Stimulated activated CD8-positive, alpha-beta memory T cell treated with anti-CD3 and anti-CD28 coated beads, Interleukin-15, amount 100 ng/mL, for 24 hours (primary cell): Measurements from ENCODE around the gene PIWIL4.
"Not testable (repeated sequence)": the region's sequence is repeated elsewhere in the genome, so short reads cannot be mapped to it uniquely, and the experiment has no call there.

Experiments used
- DNase-seq: peaks from one replicate; pipeline ENCODE4 v3.0.0-alpha.2; 2020; ENCODE audit warnings: low read depth

PIWIL4 gene

GRCh38 chr11:94585399-94585798 lies 18.2 kb downstream of the PIWIL4 start:
- no peak for DNase-seq

- no peak for DNase-seq
Measured at GRCh38 chr11:94586546-94586945, 19.4 kb downstream of the PIWIL4 start.

- DNase-seq, result no peak
Measured at GRCh38 chr11:94586978-94587377, 19.8 kb downstream of the PIWIL4 start.

GRCh38 chr11:94588366-94588942 lies 21.3 kb downstream of the PIWIL4 start:
- no peak for DNase-seq

GRCh38 chr11:94590352-94591041 lies 23.3 kb downstream of the PIWIL4 start:
- DNase-seq, result no peak

GRCh38 chr11:94593030-94593429 lies 25.9 kb downstream of the PIWIL4 start:
- no peak for DNase-seq

- no peak for DNase-seq
Measured at GRCh38 chr11:94595076-94595475, 27.9 kb downstream of the PIWIL4 start.

- DNase-seq, result no peak
Measured at GRCh38 chr11:94597896-94598295, 30.7 kb downstream of the PIWIL4 start.

- DNase-seq, result no peak
Measured at GRCh38 chr11:94599510-94599909, 32.3 kb downstream of the PIWIL4 start.

- no peak for DNase-seq
Measured at GRCh38 chr11:94602430-94603372, 35.5 kb downstream of the PIWIL4 start.

- no peak for DNase-seq
Measured at GRCh38 chr11:94603587-94603986, 36.4 kb downstream of the PIWIL4 start.

GRCh38 chr11:94604482-94604881 lies 37.3 kb downstream of the PIWIL4 start:
- no peak for DNase-seq

GRCh38 chr11:94613120-94613519 lies 46.0 kb downstream of the PIWIL4 start:
- DNase-seq, result no peak

GRCh38 chr11:94623120-94623735 lies 56.1 kb downstream of the PIWIL4 start:
- no peak for DNase-seq

- not testable (repeated sequence) for DNase-seq
Measured at GRCh38 chr11:94625422-94625821, 58.3 kb downstream of the PIWIL4 start.

GRCh38 chr11:94627003-94627560 lies 59.9 kb downstream of the PIWIL4 start:
- not testable (repeated sequence) for DNase-seq

GRCh38 chr11:94629741-94630140 lies 62.6 kb downstream of the PIWIL4 start:
- DNase-seq, result no peak

GRCh38 chr11:94630221-94630620 lies 63.1 kb downstream of the PIWIL4 start:
- DNase-seq, result no peak

GRCh38 chr11:94632356-94632755 lies 65.2 kb downstream of the PIWIL4 start:
- DNase-seq, result no peak

- no peak for DNase-seq
Measured at GRCh38 chr11:94635072-94635471, 67.9 kb downstream of the PIWIL4 start.

- no peak for DNase-seq
Measured at GRCh38 chr11:94636388-94636949, 69.3 kb downstream of the PIWIL4 start.
